CD14-positive monocyte (primary cell): ENCODE results near the gene ASB12. TPM values are rescaled to one million over a fixed set of nuclear protein-coding genes. Genes with fewer than 3 reads are reported as not detected.

Source experiments
- DNase-seq, 3 donors: peaks; one replicate each; pipeline ENCODE4 v3.0.0-alpha.2; 2011 to 2022
- H2AFZ ChIP-seq: 2 replicates; pipeline ENCODE4 v1.6.0; 2012; ENCODE audit warnings: mild to moderate bottlenecking, low read depth, low read length, inconsistent platforms; ENCODE audit not compliant: insufficient read depth, poor library complexity, severe bottlenecking
- H3K27ac ChIP-seq, 2 donors: 1 replicate in 1 of 2; 2 replicates in 1 of 2; pipeline ENCODE4 v1.5.1; 2012 to 2013; ENCODE audit warnings: low read length in 2 of 2, control low read depth in 1 of 2, inconsistent platforms in 1 of 2, low read depth in 1 of 2, mild to moderate bottlenecking in 1 of 2
- H3K27me3 ChIP-seq, 2 donors: one replicate each; pipeline versions ENCODE4 v1.6.0 to v1.6.1; 2011 to 2013; ENCODE audit warnings: low read length in 2 of 2; ENCODE audit not compliant: control insufficient read depth in 2 of 2, insufficient read depth in 2 of 2
- H3K36me3 ChIP-seq, 2 donors: replicated peaks in 1 of 2; 1 replicate in 1 of 2; 2 replicates in 1 of 2; pipeline versions ENCODE4 v1.5.1 to v1.6.1; 2012 to 2013; ENCODE audit warnings: low read length in 2 of 2, control low read depth in 1 of 2, inconsistent platforms in 1 of 2, mild to moderate bottlenecking in 1 of 2; ENCODE audit not compliant: insufficient read depth in 2 of 2, control insufficient read depth in 1 of 2
- H3K4me1 ChIP-seq, 2 donors: 1 replicate in 1 of 2; 2 replicates in 1 of 2; pipeline versions ENCODE4 v1.5.1 to v1.6.1; 2012 to 2013; ENCODE audit warnings: low read length in 2 of 2, control low read depth in 1 of 2, inconsistent platforms in 1 of 2, mild to moderate bottlenecking in 1 of 2, moderate library complexity in 1 of 2; ENCODE audit not compliant: insufficient read depth in 2 of 2, control insufficient read depth in 1 of 2
- H3K4me2 ChIP-seq: replicated peaks from 2 replicates; pipeline ENCODE3; 2012; ENCODE audit warnings: low read length, moderate library complexity, mild to moderate bottlenecking; ENCODE audit not compliant: poor library complexity, severe bottlenecking; ENCODE audit errors: extremely low read depth
- H3K4me3 ChIP-seq, 3 experiments: fragments of 200-600 bp in 1 of 3; sonication (generic) in 1 of 3; replicated peaks in 1 of 3; 1 replicate in 2 of 3; 2 replicates in 1 of 3; pipeline ENCODE4 v1.5.1; 2011 to 2013; ENCODE audit warnings: low read length in 3 of 3, mild to moderate bottlenecking in 3 of 3, control low read depth in 2 of 3, low read depth in 2 of 3, inconsistent platforms in 1 of 3, moderate library complexity in 1 of 3
- H3K79me2 ChIP-seq: 2 replicates; pipeline ENCODE4 v1.6.0; 2012; ENCODE audit warnings: mild to moderate bottlenecking, control low read depth, inconsistent platforms, low read length, moderate library complexity; ENCODE audit not compliant: insufficient read depth
- H3K9ac ChIP-seq: 2 replicates; pipeline ENCODE4 v1.6.0; 2017; ENCODE audit warnings: low read length, mild to moderate bottlenecking; ENCODE audit not compliant: insufficient read depth, poor library complexity, severe bottlenecking
- H3K9me3 ChIP-seq, 2 donors: replicated peaks in 1 of 2; 1 replicate in 1 of 2; 2 replicates in 1 of 2; pipeline versions ENCODE4 v1.5.1 to v1.6.1; 2012 to 2013; ENCODE audit warnings: low read length in 2 of 2, control low read depth in 1 of 2; ENCODE audit not compliant: control insufficient read depth in 1 of 2, insufficient read depth in 1 of 2
- H4K20me1 ChIP-seq: 2 replicates; pipeline ENCODE4 v1.6.0; 2012; ENCODE audit warnings: mild to moderate bottlenecking, low read length, control low read depth, moderate library complexity; ENCODE audit not compliant: insufficient read depth
- H3K27ac Mint-ChIP-seq, 7 donors: one replicate each; pipeline ENCODE4 v1.8.0; 2020; ENCODE audit warnings: mild to moderate bottlenecking in 7 of 7, mixed read lengths in 7 of 7, moderate library complexity in 6 of 7, inconsistent platforms in 2 of 7
- H3K27me3 Mint-ChIP-seq, 3 donors: one replicate each; pipeline ENCODE4 v1.8.0; 2021 to 2022; ENCODE audit warnings: low read depth in 3 of 3, mild to moderate bottlenecking in 3 of 3, mixed read lengths in 3 of 3, moderate library complexity in 3 of 3, inconsistent platforms in 1 of 3
- H3K36me3 Mint-ChIP-seq, 2 donors: one replicate each; pipeline ENCODE4 v1.8.0; 2020; ENCODE audit warnings: mixed read lengths in 2 of 2, inconsistent platforms in 1 of 2, mild to moderate bottlenecking in 1 of 2
- H3K4me1 Mint-ChIP-seq: one replicate; pipeline ENCODE4 v1.8.0; 2020; ENCODE audit warnings: mild to moderate bottlenecking, mixed read lengths
- H3K4me3 Mint-ChIP-seq, 2 donors: one replicate each; pipeline ENCODE4 v1.8.0; 2020; ENCODE audit warnings: mild to moderate bottlenecking in 2 of 2, mixed read lengths in 2 of 2, moderate library complexity in 1 of 2
- H3K9me3 Mint-ChIP-seq, 7 donors: one replicate each; pipeline ENCODE4 v1.8.0; 2020 to 2022; ENCODE audit warnings: mixed read lengths in 7 of 7, mild to moderate bottlenecking in 6 of 7, moderate library complexity in 6 of 7, inconsistent platforms in 2 of 7
- CTCF ChIP-seq: fragments of 200-600 bp; IDR thresholded peaks from one replicate; pipeline ENCODE4 v1.8.0; 2022; ENCODE audit warnings: antibody characterized with exemption, mild to moderate bottlenecking
- WGBS: methylation state at CpG from one replicate; pipeline ENCODE4 v1.1.5; 2013; ENCODE audit warnings: missing lambda C conversion rate; ENCODE audit not compliant: insufficient coverage; 5-methylcytosine and 5-hydroxymethylcytosine counted together
- intact Hi-C, 2 donors: fragments of 100-400 bp; cut with micrococcal nuclease; formaldehyde crosslinking; loops; one replicate each; pipeline versions ENCODE4 v1.15.0 to v1.15.1; 2023
- polyA plus RNA-seq, 3 donors: library from polyadenylated mRNA; depleted of rRNA in 1 of 3; unstranded in 2 of 3; stranded (reverse) in 1 of 3; fragments of 300-500 nt in 2 of 3; fragments of >200 nt in 1 of 3; fragmentation: Illumina TruSeq in 2 of 3; gene quantifications; 1 replicate in 2 of 3; 2 replicates in 1 of 3; pipeline ENCODE4 v1.2.3, GENCODE V29; 2012 to 2021

Gene ASB12
- polyA plus RNA-seq, 3 donors: not detected

GRCh38 chrX:64187762-64188150, 42.7 kb downstream of the ASB12 start:
- no peaks in the 10 kb centered on the region for H3K79me2 ChIP-seq
- intact Hi-C loops: no loop called here
- no peaks in the 10 kb centered on the region for H4K20me1 ChIP-seq
- DNase-seq: no peak
- H3K4me2 ChIP-seq: no peak overlapping the region
- H3K4me3 ChIP-seq: no peak overlapping the region
- H3K9me3 Mint-ChIP-seq: peaks cover 0 to 5% (median 0%) of the 10 kb centered on the region in 7 donors
- H3K27me3 Mint-ChIP-seq: peaks cover 0 to 1% (median 0%) of the 10 kb centered on the region in 3 donors
- H3K4me1 ChIP-seq: no peaks in the 10 kb centered on the region
- no peaks in the 10 kb centered on the region for H3K4me1 Mint-ChIP-seq
- H3K27ac Mint-ChIP-seq: peak overlapping the region in 1 of 7 donors; percentile 33
- peaks cover 9 to 15% of the 10 kb centered on the region in 2 donors for H3K36me3 Mint-ChIP-seq
- no peaks in the 10 kb centered on the region for H3K36me3 ChIP-seq
- H3K4me3 Mint-ChIP-seq: no peak overlapping the region
- H2AFZ ChIP-seq: no peak overlapping the region
- no peak overlapping the region for H3K27ac ChIP-seq
- no peaks in the 10 kb centered on the region for H3K27me3 ChIP-seq
- no peaks in the 10 kb centered on the region for H3K9me3 ChIP-seq
- no peak overlapping the region for H3K9ac ChIP-seq
- TF ChIP-seq CTCF: no peak

GRCh38 chrX:64186974-64187761, 43.2 kb downstream of the ASB12 start:
- Mint-ChIP-seq H3K9me3 (peaks cover 0 to 5% (median 0%) of the 10 kb centered on the region in 7 donors), H3K27me3 (peaks cover 0 to 1% (median 0%) of the 10 kb centered on the region in 3 donors), H3K4me1 (no peaks in the 10 kb centered on the region), H3K27ac (no peak overlapping the region), H3K4me3 (no peak overlapping the region), H3K36me3 (peaks cover 6 to 14% of the 10 kb centered on the region in 2 donors)
- no peak overlapping the region for H3K9ac ChIP-seq
- H3K4me3 ChIP-seq: no peak overlapping the region
- H3K4me1 ChIP-seq: no peaks in the 10 kb centered on the region
- H3K27me3 ChIP-seq: no peaks in the 10 kb centered on the region
- no peaks in the 10 kb centered on the region for H3K36me3 ChIP-seq
- no peak overlapping the region for H2AFZ ChIP-seq
- intact Hi-C loops: no loop called here
- no CpG with 5 or more reads among the region's 1 CpG for WGBS
- no peak for DNase-seq
- H3K9me3 ChIP-seq: no peaks in the 10 kb centered on the region
- no peak for TF ChIP-seq CTCF
- H3K4me2 ChIP-seq: no peak overlapping the region
- H3K79me2 ChIP-seq: no peaks in the 10 kb centered on the region
- H3K27ac ChIP-seq: no peak overlapping the region
- no peaks in the 10 kb centered on the region for H4K20me1 ChIP-seq
